ENCODE measurements around the gene SLC10A2.
A peak's percentile ranks its signal among the peaks of the same experiment; 100 is the strongest.

SLC10A2 gene

DNA sequence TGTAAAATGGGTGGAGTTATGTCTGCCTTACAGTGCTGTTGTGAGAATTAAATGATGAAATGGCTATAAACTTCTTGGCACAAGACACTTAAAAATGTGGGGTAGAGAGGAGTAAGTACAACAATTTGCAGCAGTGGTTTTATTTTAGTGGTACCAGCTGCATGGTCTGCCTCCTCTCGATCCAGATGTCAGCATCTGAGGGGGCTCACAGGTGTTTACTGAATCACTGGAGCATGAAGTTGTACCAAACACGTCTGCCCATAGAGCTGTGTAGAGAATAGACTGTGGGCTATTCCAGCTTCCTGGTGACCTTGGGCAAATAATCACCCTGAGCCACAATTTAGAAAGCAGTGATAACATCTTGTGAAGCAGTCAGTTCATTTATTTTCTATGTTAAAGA lies 11.1 kb downstream of the SLC10A2 start:
- DNase-seq = no peak

DNA sequence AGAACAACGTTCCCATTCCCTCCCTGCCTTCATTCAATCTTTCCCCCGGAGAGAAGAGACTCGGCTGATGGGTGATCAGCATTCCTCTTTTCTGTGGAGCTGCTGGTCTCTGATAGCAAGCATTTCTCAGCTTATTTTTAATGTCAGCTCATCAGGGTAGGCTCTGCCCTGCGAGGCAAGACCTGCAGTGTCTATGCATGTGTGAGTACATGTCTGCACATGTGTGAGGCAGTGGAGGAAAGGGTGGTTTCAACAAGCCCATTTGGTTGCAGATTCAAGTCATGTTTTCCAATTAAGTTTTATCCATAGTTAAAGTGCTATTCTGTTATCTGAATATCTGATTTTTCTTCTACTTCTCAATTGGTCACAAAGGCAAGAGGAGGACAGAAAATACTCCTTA lies 19.5 kb downstream of the SLC10A2 start:
- no peak for DNase-seq

- DNase-seq = no peak
These were observed 22.2 kb downstream of the SLC10A2 start for GRCh38 chr13:103044056-103044455.

- no peak for DNase-seq
These were observed 26.2 kb downstream of the SLC10A2 start for GRCh38 chr13:103040006-103040405.

- peak; percentile 3 for DNase-seq
These were observed 27.0 kb downstream of the SLC10A2 start for GRCh38 chr13:103039183-103039582.

GRCh38 chr13:103036268-103036667 lies 29.9 kb downstream of the SLC10A2 start:
- DNase-seq = no peak

DNA sequence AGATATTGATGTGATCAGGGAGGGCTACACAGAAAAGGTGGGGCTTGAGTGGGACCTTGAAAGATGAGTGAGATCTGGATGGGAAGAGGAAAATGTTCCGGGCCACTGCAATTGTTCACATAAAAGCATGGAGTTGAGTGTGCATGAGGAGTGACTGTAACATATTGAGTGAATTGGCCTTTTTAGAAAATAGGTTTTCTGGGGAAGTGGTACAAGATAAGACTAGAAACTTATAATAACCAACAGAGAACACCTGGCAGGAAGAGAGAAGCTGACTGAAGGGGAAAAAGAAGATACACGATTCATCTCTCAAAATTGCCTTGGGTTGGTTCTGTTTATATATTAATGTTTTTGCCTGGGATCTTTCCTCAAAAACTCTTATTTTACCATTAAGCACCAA lies 32.2 kb downstream of the SLC10A2 start:
- no peak for DNase-seq

GRCh38 chr13:103031332-103031873 lies 34.8 kb downstream of the SLC10A2 start:
- DNase-seq = no peak

- no peak for DNase-seq
These were observed 35.4 kb downstream of the SLC10A2 start for GRCh38 chr13:103030776-103031175.

DNA sequence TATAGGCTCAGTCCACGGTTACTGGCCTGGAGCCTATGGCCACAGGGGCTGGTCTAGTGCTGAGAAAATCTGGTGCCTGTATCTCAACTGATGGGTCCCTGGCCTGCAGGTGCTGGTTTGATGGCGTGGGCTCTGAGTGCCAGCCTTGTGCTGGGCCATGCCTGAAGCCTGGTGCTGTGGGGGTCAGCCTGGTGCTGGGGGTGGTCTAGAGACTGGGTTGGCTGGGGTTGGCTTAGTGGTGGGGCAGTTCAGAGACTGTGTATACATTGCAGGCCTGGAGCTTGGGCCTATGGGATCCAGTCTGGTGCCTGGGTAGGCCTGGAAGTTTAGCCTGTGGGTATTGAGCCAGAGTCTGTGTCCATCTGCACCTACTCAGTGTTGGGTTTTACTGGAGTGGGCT lies 36.4 kb downstream of the SLC10A2 start:
- DNase-seq = no peak

GRCh38 chr13:103022336-103022735 lies 43.9 kb downstream of the SLC10A2 start:
- no peak for DNase-seq

DNA sequence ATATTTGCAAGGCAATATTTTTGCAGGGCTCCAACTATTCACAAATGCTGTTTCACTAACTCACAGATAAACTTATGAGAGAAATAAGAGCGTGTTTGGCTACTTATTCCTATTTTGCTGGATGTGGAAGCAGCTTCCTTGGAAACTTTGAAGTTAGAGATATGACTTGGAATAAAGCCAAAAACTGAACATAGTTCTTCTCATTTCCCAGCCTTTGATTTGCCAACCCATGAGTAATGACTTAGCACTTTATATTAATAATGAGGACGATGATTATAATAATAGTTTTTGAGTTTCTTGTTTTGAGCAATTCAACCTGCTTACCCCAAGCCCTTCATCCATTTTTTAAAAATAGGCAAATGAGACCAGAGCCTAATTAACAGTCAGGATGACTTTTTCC lies 47.7 kb downstream of the SLC10A2 start:
- DNase-seq = no peak

DNA sequence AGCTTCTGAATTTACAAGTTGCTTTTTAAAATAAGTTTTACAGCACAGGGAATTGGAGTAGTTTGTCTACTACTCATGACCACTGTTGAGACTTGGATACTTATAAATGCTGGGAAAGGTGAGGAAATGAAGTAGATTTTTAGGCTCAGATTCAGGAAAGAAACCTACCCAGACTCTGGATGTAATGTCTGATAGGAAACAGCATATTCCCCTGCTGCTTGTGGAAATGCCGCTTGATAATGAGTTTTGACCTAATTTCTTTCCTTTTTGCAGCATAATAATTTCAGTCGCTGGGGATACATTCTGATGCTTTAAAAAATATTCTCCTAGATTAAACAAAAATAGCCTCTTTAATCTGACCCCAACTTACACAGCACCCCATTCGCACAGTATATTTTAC lies 53.6 kb downstream of the SLC10A2 start:
- no peak for DNase-seq

DNA sequence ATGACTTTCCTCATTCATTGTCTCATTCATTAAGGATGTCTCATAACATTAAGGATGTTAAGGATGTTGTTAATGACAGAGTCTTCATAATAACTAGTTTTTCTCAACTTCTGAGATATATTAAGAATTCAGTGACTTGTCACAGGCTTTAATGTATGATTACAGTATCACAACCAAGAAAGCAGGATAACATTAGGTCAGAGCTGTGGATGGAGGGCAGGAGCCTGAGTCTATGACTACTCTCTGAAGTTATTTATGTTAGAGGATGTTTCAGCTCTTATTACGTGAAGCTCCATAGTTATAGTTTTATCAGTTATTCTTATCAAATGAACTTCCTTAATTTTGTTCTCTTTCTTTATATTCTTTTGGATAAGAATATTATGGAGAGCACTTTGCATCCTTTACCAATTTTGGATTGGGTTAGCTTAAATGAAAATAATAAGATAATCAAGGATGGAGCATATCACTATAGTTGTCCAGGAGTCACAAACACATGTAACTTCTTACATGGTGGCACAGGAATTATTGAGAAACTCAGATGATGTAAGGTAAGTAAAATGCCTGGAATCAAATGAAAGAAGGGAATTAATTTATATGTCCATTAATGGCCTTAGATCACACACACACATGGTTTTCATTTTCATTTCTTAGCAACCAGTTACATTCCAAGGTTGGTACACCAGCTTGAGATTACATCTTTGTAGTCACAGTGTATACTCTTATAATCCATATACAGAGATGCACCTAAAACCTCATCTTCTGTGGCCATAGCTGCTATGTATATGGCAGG lies 57.0 kb downstream of the SLC10A2 start:
- no peak for DNase-seq

DNA sequence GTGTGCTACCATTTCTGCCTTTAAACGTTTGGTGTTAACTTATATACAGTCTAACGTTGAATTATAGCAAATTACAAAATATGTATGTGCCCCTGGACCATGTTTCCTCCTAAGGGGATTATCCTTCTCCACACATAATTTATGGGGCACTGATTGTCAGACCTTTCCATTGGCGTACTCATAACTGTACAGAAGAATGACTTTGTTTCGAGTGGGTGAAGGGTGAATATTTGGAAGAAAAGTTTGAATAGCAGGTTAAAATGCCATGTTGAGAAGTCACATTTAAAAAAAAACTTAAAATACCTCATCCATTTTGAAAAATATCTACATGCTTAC lies 58.8 kb downstream of the SLC10A2 start:
- no peak for DNase-seq

DNA sequence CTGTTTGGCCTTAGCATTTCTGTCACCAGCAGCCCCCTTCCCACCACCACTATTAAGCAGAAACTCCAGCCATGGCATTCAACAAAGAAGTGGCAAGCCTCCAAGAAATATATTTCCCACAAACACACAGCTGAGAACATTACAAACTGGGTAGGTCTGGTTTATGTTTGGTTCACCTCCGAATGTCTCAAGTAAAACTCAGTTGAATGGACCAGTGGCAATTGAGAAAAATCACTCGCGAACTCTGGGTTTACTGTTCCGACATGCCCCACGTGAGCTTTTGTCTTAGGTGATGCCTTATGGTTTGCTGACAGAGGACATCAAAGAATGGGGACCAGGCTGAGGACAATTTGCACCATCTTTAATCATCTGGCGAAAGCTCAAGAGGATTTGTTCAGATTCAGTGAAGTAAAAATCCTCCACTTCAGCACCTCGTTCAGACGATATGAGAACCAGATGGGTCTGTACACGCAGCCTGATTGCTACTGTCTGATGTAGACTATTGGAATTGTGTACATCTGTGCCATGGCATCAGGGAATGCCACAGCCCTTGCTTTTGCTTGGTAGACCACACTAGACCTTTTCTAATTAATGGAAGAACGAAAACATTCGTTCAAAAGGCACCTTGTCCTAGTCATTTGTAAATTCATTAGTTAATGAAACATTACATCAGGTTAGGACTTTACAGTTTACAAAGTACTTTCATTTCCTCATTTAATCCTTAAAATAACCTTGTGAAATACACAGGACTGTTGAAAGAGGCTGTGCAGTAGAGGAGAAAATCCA lies 59.4 kb downstream of the SLC10A2 start:
- no peak for DNase-seq

GRCh38 chr13:103004661-103005345 lies 61.4 kb downstream of the SLC10A2 start:
- DNase-seq = no peak

DNA sequence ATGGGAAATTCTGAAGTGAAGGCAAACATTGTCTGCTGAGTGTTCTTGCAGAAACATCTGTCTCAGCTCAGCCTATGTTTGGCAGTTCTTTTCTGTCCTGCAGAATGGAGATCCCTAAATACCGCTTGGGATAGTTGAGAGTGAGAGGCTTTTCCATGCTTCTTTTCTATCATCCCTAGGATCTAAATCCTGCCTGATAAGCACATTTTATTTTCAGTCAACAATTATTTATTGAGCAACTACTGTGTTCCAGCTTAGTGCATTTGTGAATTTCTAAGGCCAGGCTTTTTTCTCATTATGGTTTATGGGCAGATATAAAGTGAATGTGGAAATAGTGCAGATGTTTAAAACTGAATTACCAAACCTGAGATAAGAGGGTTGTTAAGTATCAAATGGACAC lies 62.6 kb downstream of the SLC10A2 start:
- DNase-seq = no peak

DNA sequence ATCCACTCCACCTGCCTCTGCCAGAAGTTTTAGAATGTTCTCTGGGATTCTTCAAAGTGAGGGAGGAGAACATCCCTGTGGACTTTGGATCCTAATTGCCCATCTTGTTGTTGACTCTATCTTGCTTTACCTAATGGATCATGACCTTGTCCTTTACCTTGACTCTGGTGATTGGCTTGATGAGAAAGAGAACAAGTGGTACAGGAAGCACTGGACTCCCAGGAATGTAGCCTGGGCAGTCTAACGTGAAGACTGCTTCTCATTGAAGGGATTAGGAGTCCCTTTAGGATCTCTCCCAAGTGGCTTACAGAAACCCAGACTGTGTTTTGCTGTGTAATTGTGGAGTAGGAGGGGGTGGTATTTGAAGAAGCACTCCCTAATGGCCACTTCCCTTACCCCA lies 63.9 kb downstream of the SLC10A2 start:
- DNase-seq = no peak

GRCh38 chr13:103000157-103000556 lies 66.1 kb downstream of the SLC10A2 start:
- DNase-seq = no peak

DNA sequence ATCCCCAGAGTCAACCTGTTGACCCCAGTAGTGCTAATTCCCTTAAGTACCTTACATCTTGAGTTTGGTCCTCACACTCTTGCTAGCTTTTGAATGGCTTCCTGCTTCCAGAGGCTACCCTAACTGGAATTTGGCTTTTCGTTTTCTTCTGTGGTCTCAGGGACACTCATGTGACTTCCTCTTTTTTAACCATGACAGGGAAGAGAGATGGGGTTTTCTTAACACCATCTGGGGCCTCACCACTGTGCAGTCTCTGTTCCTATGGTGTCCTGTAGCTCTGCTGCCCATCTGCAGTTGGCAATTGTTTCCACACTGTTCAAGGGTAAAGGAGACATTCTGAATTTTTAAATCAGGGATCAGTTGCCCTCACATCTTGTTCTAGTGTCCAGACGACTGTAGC lies 66.7 kb downstream of the SLC10A2 start:
- no peak for DNase-seq

Data from right kidney (tissue), 1 donor.